Measurements from ENCODE around the gene TTC3.
A peak's percentile ranks its signal among the peaks of the same experiment; 100 is the strongest.
"Not testable (repeated sequence)": the region's sequence is repeated elsewhere in the genome, so short reads cannot be mapped to it uniquely, and the experiment has no call there.

TTC3 gene

DNA sequence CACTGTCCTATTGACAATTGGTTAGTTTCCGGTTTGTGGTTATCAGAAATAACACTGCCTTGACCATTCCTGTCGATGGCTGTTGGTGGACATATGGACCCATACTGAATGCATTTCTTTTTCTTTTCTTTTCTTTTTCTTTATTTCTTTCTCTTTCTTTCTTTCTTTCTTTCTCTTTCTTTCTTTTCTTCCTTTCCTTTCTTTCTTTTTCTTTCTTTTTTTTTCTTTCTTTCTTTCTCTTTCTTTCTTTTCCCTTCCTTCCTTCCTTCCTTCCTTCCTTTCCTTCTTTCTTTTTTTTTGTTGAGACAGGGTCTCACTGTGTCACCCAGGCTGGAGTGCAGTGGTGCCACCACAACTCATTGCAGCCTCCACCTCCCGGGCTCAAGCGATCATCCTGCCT, 42.2 kb upstream of the TTC3 start:
- H3K27me3 ChIP-seq (ENCODE audit: insufficient read depth, low read length, poor library complexity): no peaks in the 10 kb centered on the region
- H3K4me2 ChIP-seq (ENCODE audit: insufficient read depth, low read length): no peak overlapping the region
- H3K27ac ChIP-seq (ENCODE audit: low read length): no peak overlapping the region
- H3K9ac ChIP-seq (ENCODE audit: low read depth, low read length): no peak overlapping the region
- no peak for TF ChIP-seq EZH2 (IDR thresholded peaks at IDR 0.05; ENCODE audit: borderline replicate concordance, low read depth, low read length, severe bottlenecking)
- TF ChIP-seq, protein P1, sequence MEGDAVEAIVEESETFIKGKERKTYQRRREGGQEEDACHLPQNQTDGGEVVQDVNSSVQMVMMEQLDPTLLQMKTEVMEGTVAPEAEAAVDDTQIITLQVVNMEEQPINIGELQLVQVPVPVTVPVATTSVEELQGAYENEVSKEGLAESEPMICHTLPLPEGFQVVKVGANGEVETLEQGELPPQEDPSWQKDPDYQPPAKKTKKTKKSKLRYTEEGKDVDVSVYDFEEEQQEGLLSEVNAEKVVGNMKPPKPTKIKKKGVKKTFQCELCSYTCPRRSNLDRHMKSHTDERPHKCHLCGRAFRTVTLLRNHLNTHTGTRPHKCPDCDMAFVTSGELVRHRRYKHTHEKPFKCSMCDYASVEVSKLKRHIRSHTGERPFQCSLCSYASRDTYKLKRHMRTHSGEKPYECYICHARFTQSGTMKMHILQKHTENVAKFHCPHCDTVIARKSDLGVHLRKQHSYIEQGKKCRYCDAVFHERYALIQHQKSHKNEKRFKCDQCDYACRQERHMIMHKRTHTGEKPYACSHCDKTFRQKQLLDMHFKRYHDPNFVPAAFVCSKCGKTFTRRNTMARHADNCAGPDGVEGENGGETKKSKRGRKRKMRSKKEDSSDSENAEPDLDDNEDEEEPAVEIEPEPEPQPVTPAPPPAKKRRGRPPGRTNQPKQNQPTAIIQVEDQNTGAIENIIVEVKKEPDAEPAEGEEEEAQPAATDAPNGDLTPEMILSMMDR (IDR thresholded peaks at IDR 0.05; ENCODE audit: borderline replicate concordance, extremely low read depth, low read length, poor library complexity, severe bottlenecking): no peak
- no peaks in the 10 kb centered on the region for H3K4me1 ChIP-seq (ENCODE audit: insufficient read depth, low read length)
- H3K36me3 ChIP-seq (ENCODE audit: insufficient read depth, low read length): no peaks in the 10 kb centered on the region
- ATAC-seq (ENCODE audit: insufficient read depth, low read depth) (no peak), DNase-seq (no peak)
- no peaks in the 10 kb centered on the region for H3K9me3 ChIP-seq (ENCODE audit: insufficient read depth, low read length, severe bottlenecking)
- no peaks in the 10 kb centered on the region for H3K79me2 ChIP-seq (ENCODE audit: insufficient read depth, low read length)
- H3K4me3 ChIP-seq (ENCODE audit: low read depth in 1 of 2, low read length in 2 of 2): no peak overlapping the region
- no peak overlapping the region for H2AFZ ChIP-seq (ENCODE audit: low read depth, low read length)
- no peaks in the 10 kb centered on the region for H4K20me1 ChIP-seq (ENCODE audit: insufficient read depth, low read length)

DNA sequence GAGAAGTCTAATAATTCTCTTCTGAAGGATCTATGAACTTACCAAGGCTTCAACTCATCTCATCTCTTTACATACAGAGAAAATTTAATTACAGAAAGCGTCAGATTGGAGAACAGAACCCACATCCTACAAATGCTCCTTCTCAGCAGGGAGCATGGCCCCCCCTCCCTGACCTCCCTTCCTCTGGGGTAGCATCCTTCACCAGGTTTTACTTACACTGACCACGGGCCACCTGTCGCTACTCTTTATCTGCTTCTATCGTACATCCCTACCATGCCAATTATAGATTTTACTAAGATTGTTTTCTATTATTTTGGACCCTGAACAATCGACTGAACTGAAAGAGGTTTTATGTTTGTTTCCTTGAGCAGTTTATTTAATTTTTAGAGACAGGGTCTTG, 40.8 kb upstream of the TTC3 start:
- DNase-seq: peak; percentile 12
- Histone ChIP-seq H3K27me3 (ENCODE audit: insufficient read depth, low read length, poor library complexity) (no peaks in the 10 kb centered on the region), H3K79me2 (ENCODE audit: insufficient read depth, low read length) (no peaks in the 10 kb centered on the region), H2AFZ (ENCODE audit: low read depth, low read length) (no peak overlapping the region), H3K36me3 (ENCODE audit: insufficient read depth, low read length) (no peaks in the 10 kb centered on the region), H3K9me3 (ENCODE audit: insufficient read depth, low read length, severe bottlenecking) (no peaks in the 10 kb centered on the region), H4K20me1 (ENCODE audit: insufficient read depth, low read length) (no peaks in the 10 kb centered on the region), H3K27ac (ENCODE audit: low read length) (no peak overlapping the region), H3K4me2 (ENCODE audit: insufficient read depth, low read length) (no peak overlapping the region), H3K4me3 (ENCODE audit: low read depth in 1 of 2, low read length in 2 of 2) (no peak overlapping the region), H3K9ac (ENCODE audit: low read depth, low read length) (no peak overlapping the region), H3K4me1 (ENCODE audit: insufficient read depth, low read length) (no peaks in the 10 kb centered on the region)
- ATAC-seq (ENCODE audit: insufficient read depth, low read depth): peak; percentile 42; the same call in 1 of the 3 replicates
- TF ChIP-seq EZH2 (IDR thresholded peaks at IDR 0.05; ENCODE audit: borderline replicate concordance, low read depth, low read length, severe bottlenecking): no peak
- TF ChIP-seq, protein P1 (IDR thresholded peaks at IDR 0.05; ENCODE audit: borderline replicate concordance, extremely low read depth, low read length, poor library complexity, severe bottlenecking): no peak

DNA sequence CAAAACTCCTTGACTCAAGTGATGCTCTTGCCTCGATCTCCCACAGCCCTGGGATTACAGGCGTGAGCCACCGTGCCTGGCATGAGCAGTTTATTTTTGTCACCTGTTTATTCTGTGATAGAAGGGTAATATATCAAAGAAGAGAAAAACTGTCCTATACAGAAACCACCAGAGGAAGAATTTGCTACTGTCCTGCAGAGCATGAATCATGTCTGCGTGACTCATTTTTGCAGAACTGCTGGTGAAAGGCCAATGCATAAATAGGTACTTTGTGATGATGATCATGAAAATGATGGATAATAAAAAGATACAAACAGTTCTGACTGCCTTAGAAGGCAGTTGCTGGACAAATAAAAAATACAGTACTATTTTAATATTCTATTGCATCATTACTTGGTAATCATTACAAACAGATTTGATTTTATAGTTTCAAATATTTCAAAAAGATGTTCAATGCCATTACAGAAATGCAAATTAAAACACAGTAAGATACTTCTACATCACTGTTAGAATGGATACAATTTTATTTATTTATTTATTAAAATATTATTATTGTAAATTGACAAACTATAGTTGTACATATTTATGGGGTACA, 40.1 kb upstream of the TTC3 start:
- Histone ChIP-seq H3K79me2 (ENCODE audit: insufficient read depth, low read length) (no peaks in the 10 kb centered on the region), H3K4me1 (ENCODE audit: insufficient read depth, low read length) (no peaks in the 10 kb centered on the region), H3K36me3 (ENCODE audit: insufficient read depth, low read length) (no peaks in the 10 kb centered on the region), H3K9ac (ENCODE audit: low read depth, low read length) (no peak overlapping the region), H3K27me3 (ENCODE audit: insufficient read depth, low read length, poor library complexity) (no peaks in the 10 kb centered on the region), H3K4me3 (ENCODE audit: low read depth in 1 of 2, low read length in 2 of 2) (no peak overlapping the region), H4K20me1 (ENCODE audit: insufficient read depth, low read length) (no peaks in the 10 kb centered on the region), H3K4me2 (ENCODE audit: insufficient read depth, low read length) (no peak overlapping the region), H3K9me3 (ENCODE audit: insufficient read depth, low read length, severe bottlenecking) (no peaks in the 10 kb centered on the region), H2AFZ (ENCODE audit: low read depth, low read length) (no peak overlapping the region), H3K27ac (ENCODE audit: low read length) (no peak overlapping the region)
- no peak for DNase-seq
- TF ChIP-seq EZH2 (IDR thresholded peaks at IDR 0.05; ENCODE audit: borderline replicate concordance, low read depth, low read length, severe bottlenecking): no peak
- TF ChIP-seq, protein P1 (IDR thresholded peaks at IDR 0.05; ENCODE audit: borderline replicate concordance, extremely low read depth, low read length, poor library complexity, severe bottlenecking): no peak
- no peak for ATAC-seq (ENCODE audit: insufficient read depth, low read depth)

DNA sequence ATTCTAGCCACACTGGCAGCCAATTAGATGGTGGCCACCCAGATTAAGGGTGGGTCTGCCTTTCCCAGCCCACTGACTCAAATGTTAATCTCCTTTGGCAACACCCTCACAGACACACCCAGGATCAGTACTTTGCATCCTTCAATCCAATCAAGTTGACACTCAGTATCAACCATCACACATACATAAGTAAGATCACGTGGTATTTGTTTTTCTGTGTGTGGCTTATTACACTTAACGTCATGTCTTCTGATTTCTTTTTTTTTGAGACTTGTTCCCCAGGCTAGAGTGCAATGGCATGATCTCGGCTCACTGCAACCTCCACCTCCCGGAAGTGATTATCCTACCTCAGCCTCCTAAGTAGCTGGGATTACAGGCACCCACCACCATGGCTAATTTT, 38.7 kb upstream of the TTC3 start:
- H3K79me2 ChIP-seq (ENCODE audit: insufficient read depth, low read length); H3K4me1 ChIP-seq (ENCODE audit: insufficient read depth, low read length); H4K20me1 ChIP-seq (ENCODE audit: insufficient read depth, low read length); H3K4me2 ChIP-seq (ENCODE audit: insufficient read depth, low read length); H3K4me3 ChIP-seq (ENCODE audit: low read depth in 1 of 2, low read length in 2 of 2); H3K36me3 ChIP-seq (ENCODE audit: insufficient read depth, low read length); H3K27me3 ChIP-seq (ENCODE audit: insufficient read depth, low read length, poor library complexity); H3K9ac ChIP-seq (ENCODE audit: low read depth, low read length); H2AFZ ChIP-seq (ENCODE audit: low read depth, low read length); H3K27ac ChIP-seq (ENCODE audit: low read length); ATAC-seq (ENCODE audit: insufficient read depth, low read depth); DNase-seq; H3K9me3 ChIP-seq (ENCODE audit: insufficient read depth, low read length, severe bottlenecking): not testable (repeated sequence)

All from DND-41 (cell line).